Measurements from ENCODE around the gene LGR4. TPM values are rescaled to one million over a fixed set of nuclear protein-coding genes. Genes with fewer than 3 reads are reported as not detected.

LGR4 gene
- polyA plus RNA-seq, 4 donors, result 5.9 to 77.6 (median 15.3) TPM

- H3K4me3 ChIP-seq (ENCODE audit: low read depth in 1 of 3, low read length in 3 of 3), result no peak overlapping the region
- H3K4me1 ChIP-seq (ENCODE audit: control insufficient read depth in 3 of 3, insufficient read depth in 2 of 3, low read depth in 1 of 3, low read length in 2 of 3), result peaks cover 9 to 69% (median 11%) of the 10 kb centered on the region in 3 donors
- WGBS, 3 donors, result 63 to 65% (median 63%) methylated on average over 4 of the region's 4 CpGs
- no peaks in the 10 kb centered on the region for H3K9me3 ChIP-seq (ENCODE audit: control insufficient read depth in 2 of 2, insufficient read depth in 1 of 2, low read depth in 1 of 2, low read length in 1 of 2)
- no peaks in the 10 kb centered on the region for H3K36me3 ChIP-seq (ENCODE audit: control insufficient read depth in 3 of 3, insufficient read depth in 2 of 3, low read depth in 1 of 3, low read length in 3 of 3)
- H3K27me3 ChIP-seq (ENCODE audit: control insufficient read depth in 3 of 3, insufficient read depth in 3 of 3, low read length in 3 of 3), result no peaks in the 10 kb centered on the region
- H3K27ac ChIP-seq (ENCODE audit: low read depth in 1 of 3, low read length in 2 of 3), result peak overlapping the region in 1 of 3 donors; percentile 77
- FAIRE-seq (no peak), DNase-seq (peak in 1 of 2 donors; percentile 73)
These were observed 77.8 kb downstream of the LGR4 start for GRCh38 chr11:27394781-27395228.

GRCh38 chr11:27392278-27393114, 80.1 kb downstream of the LGR4 start:
- H3K4me3 ChIP-seq (ENCODE audit: low read depth in 1 of 3, low read length in 3 of 3), result no peak overlapping the region
- peaks cover 8 to 62% (median 11%) of the 10 kb centered on the region in 3 donors for H3K4me1 ChIP-seq (ENCODE audit: control insufficient read depth in 3 of 3, insufficient read depth in 2 of 3, low read depth in 1 of 3, low read length in 2 of 3)
- peak; percentile 46 to 56 for DNase-seq
- H3K27ac ChIP-seq (ENCODE audit: low read depth in 1 of 3, low read length in 2 of 3), result peak overlapping the region in 2 of 3 donors; percentile 11 to 68
- no peak for FAIRE-seq
- WGBS, 3 donors, result 48 to 65% (median 56%) methylated on average over 4 of the region's 4 CpGs
- H3K36me3 ChIP-seq (ENCODE audit: control insufficient read depth in 3 of 3, insufficient read depth in 2 of 3, low read depth in 1 of 3, low read length in 3 of 3), result no peaks in the 10 kb centered on the region
- no peaks in the 10 kb centered on the region for H3K27me3 ChIP-seq (ENCODE audit: control insufficient read depth in 3 of 3, insufficient read depth in 3 of 3, low read length in 3 of 3)
- H3K9me3 ChIP-seq (ENCODE audit: control insufficient read depth in 2 of 2, insufficient read depth in 1 of 2, low read depth in 1 of 2, low read length in 1 of 2), result no peaks in the 10 kb centered on the region

GRCh38 chr11:27391331-27392015, 81.1 kb downstream of the LGR4 start:
- DNase-seq (peak in 1 of 2 donors; percentile 41), FAIRE-seq (no peak)
- Histone ChIP-seq H3K4me1 (ENCODE audit: control insufficient read depth in 3 of 3, insufficient read depth in 2 of 3, low read depth in 1 of 3, low read length in 2 of 3) (peaks cover 5 to 62% (median 11%) of the 10 kb centered on the region in 3 donors), H3K27me3 (ENCODE audit: control insufficient read depth in 3 of 3, insufficient read depth in 3 of 3, low read length in 3 of 3) (no peaks in the 10 kb centered on the region), H3K27ac (ENCODE audit: low read depth in 1 of 3, low read length in 2 of 3) (peak overlapping the region in 2 of 3 donors; percentile 41 to 68), H3K9me3 (ENCODE audit: control insufficient read depth in 2 of 2, insufficient read depth in 1 of 2, low read depth in 1 of 2, low read length in 1 of 2) (no peaks in the 10 kb centered on the region), H3K4me3 (ENCODE audit: low read depth in 1 of 3, low read length in 3 of 3) (no peak overlapping the region), H3K36me3 (ENCODE audit: control insufficient read depth in 3 of 3, insufficient read depth in 2 of 3, low read depth in 1 of 3, low read length in 3 of 3) (no peaks in the 10 kb centered on the region)
- WGBS, 3 donors, result 52 to 74% (median 59%) methylated on average over 5 of the region's 5 CpGs

- WGBS, 3 donors, result 38 to 68% (median 60%) methylated on average over 6 of the region's 6 CpGs
- no peak for DNase-seq
- Histone ChIP-seq H3K27me3 (ENCODE audit: control insufficient read depth in 3 of 3, insufficient read depth in 3 of 3, low read length in 3 of 3) (no peaks in the 10 kb centered on the region), H3K27ac (ENCODE audit: low read depth in 1 of 3, low read length in 2 of 3) (peak overlapping the region in 2 of 3 donors; percentile 58 to 68), H3K4me1 (ENCODE audit: control insufficient read depth in 3 of 3, insufficient read depth in 2 of 3, low read depth in 1 of 3, low read length in 2 of 3) (peaks cover 5 to 57% (median 11%) of the 10 kb centered on the region in 3 donors), H3K36me3 (ENCODE audit: control insufficient read depth in 3 of 3, insufficient read depth in 2 of 3, low read depth in 1 of 3, low read length in 3 of 3) (no peaks in the 10 kb centered on the region), H3K9me3 (ENCODE audit: control insufficient read depth in 2 of 2, insufficient read depth in 1 of 2, low read depth in 1 of 2, low read length in 1 of 2) (no peaks in the 10 kb centered on the region), H3K4me3 (ENCODE audit: low read depth in 1 of 3, low read length in 3 of 3) (no peak overlapping the region)
- no peak for FAIRE-seq
These were observed 82.0 kb downstream of the LGR4 start for GRCh38 chr11:27390318-27391295.

DNA sequence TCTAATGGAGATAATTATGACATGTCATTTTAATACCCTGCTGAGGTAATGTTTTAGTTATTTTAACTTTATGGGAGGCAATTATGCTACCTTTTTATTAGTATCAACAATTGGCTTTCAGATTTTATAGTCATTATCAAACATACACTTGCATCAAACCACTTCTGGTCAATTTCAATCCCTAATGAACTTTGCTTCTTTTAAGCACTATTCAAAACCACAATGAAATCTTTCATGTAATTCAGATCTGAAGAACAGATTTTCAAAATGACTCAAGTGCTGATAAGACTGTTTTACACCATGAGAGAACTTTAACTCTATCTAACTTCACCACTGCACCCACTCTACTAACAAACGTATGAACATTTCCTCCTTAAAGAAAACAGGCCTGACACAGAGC, 83.7 kb downstream of the LGR4 start:
- peak overlapping the region in 1 of 3 donors; percentile 54 for H3K27ac ChIP-seq (ENCODE audit: low read depth in 1 of 3, low read length in 2 of 3)
- H3K4me1 ChIP-seq (ENCODE audit: control insufficient read depth in 3 of 3, insufficient read depth in 2 of 3, low read depth in 1 of 3, low read length in 2 of 3), result peaks cover 3 to 43% (median 5%) of the 10 kb centered on the region in 3 donors
- no peak overlapping the region for H3K4me3 ChIP-seq (ENCODE audit: low read depth in 1 of 3, low read length in 3 of 3)
- no peaks in the 10 kb centered on the region for H3K27me3 ChIP-seq (ENCODE audit: control insufficient read depth in 3 of 3, insufficient read depth in 3 of 3, low read length in 3 of 3)
- DNase-seq (peak; percentile 48 to 88), FAIRE-seq (peak; percentile 64)
- no peaks in the 10 kb centered on the region for H3K9me3 ChIP-seq (ENCODE audit: control insufficient read depth in 2 of 2, insufficient read depth in 1 of 2, low read depth in 1 of 2, low read length in 1 of 2)
- H3K36me3 ChIP-seq (ENCODE audit: control insufficient read depth in 3 of 3, insufficient read depth in 2 of 3, low read depth in 1 of 3, low read length in 3 of 3), result peaks cover 0 to 3% (median 0%) of the 10 kb centered on the region in 3 donors
- 16 to 48% (median 19%) methylated on average over 1 of the region's 1 CpG for WGBS, 3 donors

DNA sequence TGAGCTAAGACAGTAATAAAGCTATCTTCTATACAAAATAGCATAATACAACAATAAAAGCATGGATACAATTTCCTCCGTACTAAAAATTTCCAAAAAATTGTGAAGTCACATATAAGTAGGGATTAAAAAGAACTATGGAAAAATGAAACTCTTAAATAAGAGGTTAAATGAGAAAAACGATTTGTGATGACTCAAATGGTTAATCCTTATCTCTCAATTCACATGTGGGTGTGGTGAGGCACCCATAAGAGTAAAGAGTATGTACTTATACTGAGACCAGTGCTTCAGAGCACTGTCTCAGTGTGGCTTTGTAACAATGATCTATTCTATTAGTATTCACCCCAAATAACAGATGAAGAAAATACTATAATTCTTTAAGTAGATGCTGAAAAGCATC, 84.6 kb downstream of the LGR4 start:
- DNase-seq, result no peak
- Histone ChIP-seq H3K27ac (ENCODE audit: low read depth in 1 of 3, low read length in 2 of 3) (no peak overlapping the region), H3K4me3 (ENCODE audit: low read depth in 1 of 3, low read length in 3 of 3) (no peak overlapping the region), H3K4me1 (ENCODE audit: control insufficient read depth in 3 of 3, insufficient read depth in 2 of 3, low read depth in 1 of 3, low read length in 2 of 3) (peaks cover 3 to 40% (median 5%) of the 10 kb centered on the region in 3 donors), H3K9me3 (ENCODE audit: control insufficient read depth in 2 of 2, insufficient read depth in 1 of 2, low read depth in 1 of 2, low read length in 1 of 2) (no peaks in the 10 kb centered on the region), H3K36me3 (ENCODE audit: control insufficient read depth in 3 of 3, insufficient read depth in 2 of 3, low read depth in 1 of 3, low read length in 3 of 3) (peaks cover 0 to 3% (median 0%) of the 10 kb centered on the region in 3 donors), H3K27me3 (ENCODE audit: control insufficient read depth in 3 of 3, insufficient read depth in 3 of 3, low read length in 3 of 3) (no peaks in the 10 kb centered on the region)
- WGBS, 3 donors, result 19 to 55% (median 26%) methylated on average over 2 of the region's 2 CpGs
- FAIRE-seq, result no peak

- no peaks in the 10 kb centered on the region for H3K9me3 ChIP-seq (ENCODE audit: control insufficient read depth in 2 of 2, insufficient read depth in 1 of 2, low read depth in 1 of 2, low read length in 1 of 2)
- H3K4me3 ChIP-seq (ENCODE audit: low read depth in 1 of 3, low read length in 3 of 3), result no peak overlapping the region
- no peak overlapping the region for H3K27ac ChIP-seq (ENCODE audit: low read depth in 1 of 3, low read length in 2 of 3)
- no peak for FAIRE-seq
- H3K4me1 ChIP-seq (ENCODE audit: control insufficient read depth in 3 of 3, insufficient read depth in 2 of 3, low read depth in 1 of 3, low read length in 2 of 3), result peaks cover 2 to 34% (median 3%) of the 10 kb centered on the region in 3 donors
- WGBS, 3 donors, result 39 to 60% (median 52%) methylated on average over 2 of the region's 2 CpGs
- no peaks in the 10 kb centered on the region for H3K27me3 ChIP-seq (ENCODE audit: control insufficient read depth in 3 of 3, insufficient read depth in 3 of 3, low read length in 3 of 3)
- no peak for DNase-seq
- H3K36me3 ChIP-seq (ENCODE audit: control insufficient read depth in 3 of 3, insufficient read depth in 2 of 3, low read depth in 1 of 3, low read length in 3 of 3), result peaks cover 0 to 6% (median 0%) of the 10 kb centered on the region in 3 donors
These were observed 85.2 kb downstream of the LGR4 start for GRCh38 chr11:27387362-27387761.
